GM12892 (cell line): ENCODE results near the gene TGM6.

Experiments
- POLR2A ChIP-seq: IDR thresholded peaks from 2 replicates; pipeline ENCODE4 v1.6.1; 2011; ENCODE audit warnings: low read depth, low read length, control low read depth
- POLR2AphosphoS5 ChIP-seq: IDR thresholded peaks from 2 replicates; pipeline ENCODE4 v1.6.1; 2011; ENCODE audit warnings: low read depth, low read length, control low read depth
- TAF1 ChIP-seq: IDR thresholded peaks from 2 replicates; pipeline ENCODE4 v1.6.1; 2011; ENCODE audit warnings: low read depth, mild to moderate bottlenecking, control low read depth, low read length, borderline replicate concordance

DNA sequence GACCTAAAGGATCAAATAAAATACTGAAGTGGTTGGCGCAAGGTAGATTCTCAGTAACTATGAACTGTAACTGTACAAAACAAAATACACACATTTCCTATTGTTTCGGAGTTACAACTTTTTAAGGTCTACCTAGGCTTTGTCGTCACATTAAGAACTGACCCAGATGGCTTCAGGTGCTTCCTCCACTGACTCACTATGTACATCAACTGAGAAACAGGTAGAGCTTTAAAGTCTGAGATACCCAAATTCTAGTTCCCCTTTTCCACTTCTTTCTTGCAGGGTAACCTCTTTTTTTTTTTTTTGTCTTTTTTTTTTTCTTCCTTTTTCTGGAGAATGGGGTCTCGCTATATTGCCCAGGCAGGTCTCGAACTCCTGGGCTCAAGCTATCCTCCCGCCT, 84.4 kb downstream of the TGM6 start:
- TF ChIP-seq TAF1 (no peak), POLR2AphosphoS5 (no peak), POLR2A (no peak)
